ENCODE results near the gene PABPN1. TPM values are rescaled to one million over a fixed set of nuclear protein-coding genes. Genes with fewer than 3 reads are reported as not detected.

PABPN1 gene
- total RNA-seq, 6 experiments from 2014 or later = 128 to 147 (median 137) TPM

DNA sequence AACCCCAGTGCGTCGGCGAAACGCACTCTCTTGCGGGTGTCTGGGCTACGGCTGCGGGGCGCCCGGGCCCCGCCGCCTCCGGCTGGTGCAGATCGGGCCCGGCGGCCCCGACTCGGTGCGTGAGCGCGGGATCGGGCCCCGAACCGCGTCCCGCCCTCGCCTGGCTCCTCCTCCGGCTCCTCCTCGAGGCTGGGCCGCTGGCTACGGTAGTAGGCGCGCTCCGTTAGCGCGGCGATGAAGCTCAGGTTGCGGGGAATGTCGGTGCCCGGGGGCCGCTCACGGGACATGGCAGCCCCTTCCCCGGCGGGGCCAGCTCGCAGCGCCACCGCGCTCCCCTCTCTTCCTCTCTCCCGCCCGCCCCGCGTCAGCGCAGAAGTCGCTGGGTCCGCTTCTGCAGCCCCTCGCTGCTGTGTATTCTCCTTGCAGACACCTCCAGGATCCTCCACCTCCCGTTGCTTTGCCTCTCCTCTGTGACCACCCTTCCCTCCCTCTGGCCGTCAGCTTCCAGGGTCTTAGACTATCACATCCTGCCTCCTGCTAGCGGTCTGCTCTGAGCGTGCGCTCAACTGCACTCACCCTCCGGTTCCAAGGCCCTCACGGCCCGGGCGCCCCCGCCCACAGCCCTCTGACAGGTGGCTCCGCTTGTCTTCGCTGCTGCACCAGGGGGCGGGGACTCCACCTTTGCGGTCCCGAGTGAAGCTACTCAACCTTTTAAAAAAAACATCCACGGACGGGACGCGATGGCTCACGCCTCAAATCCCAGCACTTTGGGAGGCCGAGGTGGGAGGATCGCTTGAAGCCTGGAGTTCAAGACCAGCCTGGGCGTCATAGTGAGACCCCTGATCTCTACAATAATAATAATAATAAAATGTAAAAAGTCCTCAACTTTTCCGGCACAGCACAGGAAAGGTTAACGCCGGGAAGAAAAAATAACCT is 18.7 kb upstream of the PABPN1 start, which contains the start of gene PPP1R3E:
Gene PPP1R3E, minus strand, starts transcription at position 570 of the 936 bp plus-strand sequence. Its CDS starts 283 bp downstream, at position 287.
- TF ChIP-seq, protein P1, sequence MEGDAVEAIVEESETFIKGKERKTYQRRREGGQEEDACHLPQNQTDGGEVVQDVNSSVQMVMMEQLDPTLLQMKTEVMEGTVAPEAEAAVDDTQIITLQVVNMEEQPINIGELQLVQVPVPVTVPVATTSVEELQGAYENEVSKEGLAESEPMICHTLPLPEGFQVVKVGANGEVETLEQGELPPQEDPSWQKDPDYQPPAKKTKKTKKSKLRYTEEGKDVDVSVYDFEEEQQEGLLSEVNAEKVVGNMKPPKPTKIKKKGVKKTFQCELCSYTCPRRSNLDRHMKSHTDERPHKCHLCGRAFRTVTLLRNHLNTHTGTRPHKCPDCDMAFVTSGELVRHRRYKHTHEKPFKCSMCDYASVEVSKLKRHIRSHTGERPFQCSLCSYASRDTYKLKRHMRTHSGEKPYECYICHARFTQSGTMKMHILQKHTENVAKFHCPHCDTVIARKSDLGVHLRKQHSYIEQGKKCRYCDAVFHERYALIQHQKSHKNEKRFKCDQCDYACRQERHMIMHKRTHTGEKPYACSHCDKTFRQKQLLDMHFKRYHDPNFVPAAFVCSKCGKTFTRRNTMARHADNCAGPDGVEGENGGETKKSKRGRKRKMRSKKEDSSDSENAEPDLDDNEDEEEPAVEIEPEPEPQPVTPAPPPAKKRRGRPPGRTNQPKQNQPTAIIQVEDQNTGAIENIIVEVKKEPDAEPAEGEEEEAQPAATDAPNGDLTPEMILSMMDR (IDR thresholded peaks at IDR 0.05) = no peak
- peak within 1 kb of the TSS; percentile 96 for H3K27ac Mint-ChIP-seq
- peak within 1 kb of the TSS; percentile 99 for H3K4me3 Mint-ChIP-seq
- H3K27me3 Mint-ChIP-seq (ENCODE audit: insufficient read depth) = no peaks in the 10 kb centered on the region; the same call in 1 of the 2 replicates
- H3K36me3 Mint-ChIP-seq (ENCODE audit: low read depth) = peaks cover 5% of the 10 kb centered on the region
- H3K4me1 Mint-ChIP-seq (ENCODE audit: low read depth) = peaks cover 55% of the 10 kb centered on the region
- H3K9me3 Mint-ChIP-seq = no peaks in the 10 kb centered on the region
- DNase-seq = no peak

DNA sequence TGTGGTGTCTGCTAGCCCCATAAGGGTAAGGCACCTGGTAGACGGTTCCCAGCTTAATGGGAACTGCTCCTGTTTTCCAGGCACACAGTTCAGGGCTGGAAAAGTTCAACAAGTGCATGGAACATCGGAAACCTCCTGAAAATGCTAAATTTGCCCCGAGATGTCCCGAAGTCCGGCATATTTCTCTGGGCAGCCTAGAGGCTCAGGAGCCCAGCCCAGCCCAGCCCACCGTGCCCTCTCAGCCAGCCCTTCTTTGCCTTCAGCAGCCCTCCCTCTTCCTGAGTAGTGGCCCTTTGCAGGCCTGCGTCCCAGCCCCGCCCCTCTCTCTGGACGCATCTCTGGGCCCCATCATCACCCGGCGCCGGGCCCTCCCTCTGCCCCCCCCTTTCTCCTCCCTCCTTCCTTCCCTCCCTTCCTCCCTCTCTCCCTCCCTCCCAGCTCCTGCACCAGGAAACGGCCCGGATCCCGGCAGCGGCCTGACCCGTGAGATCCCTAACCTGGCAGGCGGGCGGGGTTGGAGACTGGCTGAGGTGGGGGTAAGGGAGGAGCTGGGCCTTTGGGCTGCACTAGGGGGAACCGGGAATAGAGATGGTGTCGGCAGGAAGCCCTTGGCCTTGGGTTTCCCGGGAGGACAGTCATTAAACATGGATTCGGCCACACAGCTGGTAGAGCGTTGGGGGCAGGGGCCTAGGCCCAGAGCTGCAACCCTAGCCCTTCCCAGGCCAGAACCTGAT is 14.7 kb upstream of the PABPN1 start, which contains the start of gene BCL2L2:
Gene BCL2L2, plus strand, starts transcription at position 422 of the 734 bp plus-strand sequence. CDS start 935 bp downstream, outside the sequence.
- Mint-ChIP-seq H3K4me1 (ENCODE audit: low read depth) (peaks cover 44% of the 10 kb centered on the region), H3K27me3 (ENCODE audit: insufficient read depth) (no peaks in the 10 kb centered on the region; the same call in 1 of the 2 replicates), H3K27ac (peak within 1 kb of the TSS; percentile 82), H3K4me3 (peak within 1 kb of the TSS; percentile 93), H3K36me3 (ENCODE audit: low read depth) (peaks cover 29% of the 10 kb centered on the region), H3K9me3 (no peaks in the 10 kb centered on the region)
- peak; percentile 75 for DNase-seq
- TF ChIP-seq, protein P1 (IDR thresholded peaks at IDR 0.05) = no peak

GRCh38 chr14:23307146-23307530 is 14.1 kb upstream of the PABPN1 start:
- TF ChIP-seq, protein P1 (IDR thresholded peaks at IDR 0.05) = no peak
- no peaks in the 10 kb centered on the region for H3K9me3 Mint-ChIP-seq
- H3K36me3 Mint-ChIP-seq (ENCODE audit: low read depth) = peaks cover 34% of the 10 kb centered on the region
- H3K27ac Mint-ChIP-seq = peak overlapping the region; percentile 82
- H3K4me3 Mint-ChIP-seq = peak overlapping the region; percentile 93
- no peaks in the 10 kb centered on the region; the same call in 1 of the 2 replicates for H3K27me3 Mint-ChIP-seq (ENCODE audit: insufficient read depth)
- DNase-seq = no peak
- peaks cover 44% of the 10 kb centered on the region for H3K4me1 Mint-ChIP-seq (ENCODE audit: low read depth)

DNA sequence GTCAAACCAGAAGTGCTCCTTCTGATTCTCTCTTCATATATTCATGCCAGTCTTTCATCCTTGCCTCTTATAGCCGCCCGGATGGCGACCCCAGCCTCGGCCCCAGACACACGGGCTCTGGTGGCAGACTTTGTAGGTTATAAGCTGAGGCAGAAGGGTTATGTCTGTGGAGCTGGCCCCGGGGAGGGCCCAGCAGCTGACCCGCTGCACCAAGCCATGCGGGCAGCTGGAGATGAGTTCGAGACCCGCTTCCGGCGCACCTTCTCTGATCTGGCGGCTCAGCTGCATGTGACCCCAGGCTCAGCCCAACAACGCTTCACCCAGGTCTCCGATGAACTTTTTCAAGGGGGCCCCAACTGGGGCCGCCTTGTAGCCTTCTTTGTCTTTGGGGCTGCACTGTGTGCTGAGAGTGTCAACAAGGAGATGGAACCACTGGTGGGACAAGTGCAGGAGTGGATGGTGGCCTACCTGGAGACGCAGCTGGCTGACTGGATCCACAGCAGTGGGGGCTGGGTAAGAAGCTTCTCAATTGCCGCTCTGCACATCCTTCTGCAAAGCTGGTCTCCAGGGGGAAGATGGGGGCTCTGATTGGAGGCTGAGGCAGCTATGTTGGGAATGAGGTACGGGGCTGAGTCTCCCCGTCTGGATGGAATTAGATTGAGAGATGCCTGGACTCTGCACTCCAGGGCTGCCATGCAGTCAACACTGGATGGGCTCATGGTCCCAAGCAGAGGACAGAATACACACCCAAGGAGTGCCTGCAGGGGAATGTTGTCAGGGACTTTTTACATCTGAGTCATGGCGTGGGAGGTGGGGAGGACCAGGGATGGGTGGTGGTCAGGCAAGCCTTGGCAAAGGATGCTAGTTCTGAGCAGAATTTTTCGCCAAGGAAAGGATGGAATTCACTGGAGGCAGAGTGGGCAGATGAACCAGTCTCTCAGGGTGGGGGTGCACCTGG is 13.3 kb upstream of the PABPN1 start:
- Mint-ChIP-seq H3K36me3 (ENCODE audit: low read depth) (peaks cover 39% of the 10 kb centered on the region), H3K27ac (peak overlapping the region; percentile 82), H3K27me3 (ENCODE audit: insufficient read depth) (no peaks in the 10 kb centered on the region; the same call in 1 of the 2 replicates), H3K4me1 (ENCODE audit: low read depth) (peaks cover 39% of the 10 kb centered on the region), H3K4me3 (peak overlapping the region; percentile 93), H3K9me3 (no peaks in the 10 kb centered on the region)
- TF ChIP-seq, protein P1 (IDR thresholded peaks at IDR 0.05) = no peak
- no peak for DNase-seq
